Epithelial cell of prostate (primary cell): Measurements from ENCODE around the gene POLR1G.

Experiments used
- DNase-seq: peaks from one replicate; pipeline ENCODE4 v3.0.0-alpha.2; 2011; ENCODE audit warnings: low read depth, low spot score
- H3K27ac ChIP-seq: fragments of 450-650 bp; 2 replicates; pipeline ENCODE4 v1.5.1; 2017; ENCODE audit warnings: mild to moderate bottlenecking

Gene POLR1G, protein sequence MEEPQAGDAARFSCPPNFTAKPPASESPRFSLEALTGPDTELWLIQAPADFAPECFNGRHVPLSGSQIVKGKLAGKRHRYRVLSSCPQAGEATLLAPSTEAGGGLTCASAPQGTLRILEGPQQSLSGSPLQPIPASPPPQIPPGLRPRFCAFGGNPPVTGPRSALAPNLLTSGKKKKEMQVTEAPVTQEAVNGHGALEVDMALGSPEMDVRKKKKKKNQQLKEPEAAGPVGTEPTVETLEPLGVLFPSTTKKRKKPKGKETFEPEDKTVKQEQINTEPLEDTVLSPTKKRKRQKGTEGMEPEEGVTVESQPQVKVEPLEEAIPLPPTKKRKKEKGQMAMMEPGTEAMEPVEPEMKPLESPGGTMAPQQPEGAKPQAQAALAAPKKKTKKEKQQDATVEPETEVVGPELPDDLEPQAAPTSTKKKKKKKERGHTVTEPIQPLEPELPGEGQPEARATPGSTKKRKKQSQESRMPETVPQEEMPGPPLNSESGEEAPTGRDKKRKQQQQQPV

DNA sequence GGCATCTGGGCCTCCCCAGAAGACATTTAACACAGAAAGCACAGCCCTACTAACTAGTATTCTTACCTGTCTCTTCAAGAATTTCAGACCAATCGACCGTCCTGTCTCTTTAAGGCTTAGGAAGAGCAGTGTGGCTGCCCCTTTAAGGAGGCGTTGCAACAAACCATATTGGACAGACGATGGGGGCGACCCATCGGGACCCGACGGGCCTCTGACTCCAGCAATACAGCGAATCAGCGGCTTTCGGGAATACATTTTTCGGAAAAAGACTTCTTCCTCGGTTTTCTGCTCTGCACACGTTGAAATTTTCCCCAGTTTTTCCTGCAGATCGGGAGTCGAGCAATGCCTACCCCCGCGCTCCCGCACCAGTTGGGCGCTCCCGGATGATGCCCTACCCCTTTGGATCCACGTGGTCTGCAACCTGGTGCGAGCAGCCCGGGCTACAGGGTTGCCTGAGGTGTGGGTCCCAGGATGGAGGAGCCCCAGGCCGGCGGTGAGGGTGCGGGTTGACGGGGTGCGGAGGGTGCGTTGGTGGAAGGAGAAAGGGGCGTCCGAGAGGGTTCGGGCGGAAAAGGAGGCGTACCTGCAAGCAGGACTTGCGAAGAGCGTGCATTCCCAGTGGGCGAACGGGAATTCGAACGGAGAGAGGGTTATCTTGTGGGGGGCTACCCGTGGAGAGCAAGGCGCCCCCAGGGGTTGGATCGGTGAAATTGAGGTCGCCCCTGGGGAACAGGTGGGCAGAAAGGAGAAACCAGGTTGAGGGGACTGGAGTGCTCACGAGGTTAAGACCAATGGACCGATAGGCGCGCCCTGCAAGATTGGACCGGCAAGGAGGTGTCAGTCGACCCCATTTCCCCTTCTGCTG, at the start of gene POLR1G:
TSS of gene POLR1G (plus strand) at position 419 of the 865 bp plus-strand sequence. CDS start at position 472, 53 bp downstream.
- H3K27ac ChIP-seq = peak within 1 kb of the TSS; percentile 100
- peak; percentile 70 for DNase-seq

DNA sequence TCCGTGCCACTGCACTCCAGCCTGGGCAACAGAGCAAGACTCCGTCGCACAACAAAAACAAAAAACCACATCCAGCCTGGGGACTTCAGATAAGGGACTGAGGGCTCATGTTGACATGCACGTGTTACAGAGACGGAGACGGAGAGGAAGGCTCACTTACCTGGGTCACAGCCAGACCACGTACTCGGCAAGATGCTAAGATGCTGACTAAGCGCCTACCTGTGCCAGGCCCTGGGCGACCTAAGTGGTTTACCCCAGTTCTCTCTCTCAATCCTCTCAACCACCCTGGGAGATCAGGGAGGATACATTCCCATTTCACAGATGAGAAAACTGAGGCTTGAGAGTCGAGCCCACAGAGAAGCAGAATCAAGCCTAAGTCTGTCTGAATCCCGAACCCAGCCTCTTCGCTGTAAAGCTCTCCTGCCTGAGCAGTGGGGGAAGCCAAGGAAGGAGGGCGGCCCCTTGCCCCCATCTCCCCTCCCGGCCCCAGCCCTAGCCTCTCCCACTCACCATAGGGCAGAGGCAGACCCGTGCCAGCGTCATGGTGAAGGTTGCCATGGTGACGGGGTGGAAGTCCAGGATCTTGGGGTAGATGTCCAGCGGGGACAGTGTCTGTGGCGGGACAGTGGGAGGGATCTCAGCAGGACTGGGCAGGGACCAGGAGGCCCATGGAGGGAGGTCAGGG, 49.5 kb upstream of the POLR1G start:
- no peak for DNase-seq

DNA sequence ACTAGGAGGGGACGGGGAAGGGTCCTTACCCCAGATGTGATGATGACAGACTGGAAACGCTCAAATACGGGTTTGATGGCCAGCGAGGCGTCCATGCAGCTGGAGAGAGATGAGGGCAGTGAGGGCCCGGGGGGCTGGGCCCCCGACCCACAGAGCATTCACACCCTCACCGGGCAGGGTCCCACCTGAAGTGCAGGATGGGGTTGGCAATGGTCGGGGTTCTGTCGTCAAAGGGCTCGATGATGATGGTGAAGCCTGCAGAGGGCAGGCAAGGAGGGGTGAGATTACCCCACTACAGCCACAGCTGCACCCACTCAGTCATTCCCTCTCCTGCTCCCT, 49.0 kb upstream of the POLR1G start:
- DNase-seq = no peak

More for the DNA sequence above, 49.5 kb upstream of the POLR1G start:
- no peak overlapping the region for H3K27ac ChIP-seq

DNA sequence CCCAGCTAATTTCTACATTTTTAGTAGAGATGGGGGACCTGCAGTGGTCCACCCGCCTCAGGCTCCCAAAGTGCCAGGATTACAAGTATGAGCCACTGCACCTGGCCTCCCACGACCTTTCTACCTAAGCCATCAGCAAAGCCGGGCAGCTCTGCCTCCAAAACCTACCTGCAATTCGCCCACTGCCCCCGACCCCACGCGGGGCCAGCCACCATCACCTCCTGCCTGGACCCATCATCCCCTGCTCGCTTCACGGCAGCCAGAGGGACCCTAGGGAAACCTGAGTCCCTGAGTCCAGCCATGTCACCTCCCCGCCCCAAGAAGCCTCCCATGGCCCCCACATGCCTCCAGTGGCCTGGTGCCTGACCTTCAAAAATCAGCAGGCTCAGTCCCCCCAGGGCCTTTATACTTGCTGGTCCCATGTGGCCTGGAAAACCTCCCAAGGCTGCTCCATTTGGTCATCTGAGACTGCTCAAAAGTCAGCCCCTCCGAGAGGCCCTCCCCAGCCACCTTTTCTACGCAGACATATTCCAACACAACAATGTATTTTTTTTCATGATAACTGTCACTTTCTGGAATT, 48.1 kb upstream of the POLR1G start:
- no peak for DNase-seq
- no peak overlapping the region for H3K27ac ChIP-seq

More for the DNA sequence above, 49.0 kb upstream of the POLR1G start:
- H3K27ac ChIP-seq = no peak overlapping the region

DNA sequence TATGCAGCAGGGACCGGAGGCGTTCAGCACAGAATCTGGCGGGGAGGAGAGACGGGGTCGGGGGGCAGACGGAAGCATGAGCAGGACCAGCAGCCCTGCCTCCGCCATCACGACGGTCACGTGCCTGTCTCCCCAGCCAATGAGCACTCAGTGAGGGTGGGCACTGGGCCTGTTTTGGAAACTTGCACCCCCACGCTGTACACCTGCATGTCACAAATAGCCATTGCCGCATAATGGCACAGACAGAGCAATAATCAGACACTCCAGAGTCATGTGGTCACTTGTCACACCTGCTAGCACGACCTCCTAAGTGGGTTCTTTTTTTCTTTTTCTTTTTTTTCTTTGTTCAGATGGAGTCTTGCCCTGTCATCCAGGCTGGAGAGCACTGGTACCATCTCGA, 44.8 kb upstream of the POLR1G start:
- H3K27ac ChIP-seq = no peak overlapping the region
- DNase-seq = no peak

DNA sequence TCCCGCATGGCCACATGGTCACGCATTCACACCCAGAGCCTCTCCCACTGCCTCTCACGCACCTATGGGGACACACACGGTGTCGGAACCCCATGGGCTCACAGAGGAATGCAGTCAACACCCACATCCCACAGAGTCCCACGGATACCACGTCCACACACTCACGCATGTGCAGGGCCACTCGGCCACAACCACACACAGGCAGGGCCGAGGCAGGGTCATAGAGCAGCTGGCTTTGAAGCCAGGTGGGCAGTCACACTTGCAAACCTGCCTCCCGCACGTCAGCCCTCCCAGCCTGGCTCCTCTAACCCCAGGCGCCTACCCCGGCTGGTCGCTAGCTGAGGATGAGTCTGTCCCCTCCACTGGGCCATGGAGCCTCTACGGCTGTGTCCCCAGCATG, 44.2 kb upstream of the POLR1G start:
- H3K27ac ChIP-seq = no peak overlapping the region
- no peak for DNase-seq

DNA sequence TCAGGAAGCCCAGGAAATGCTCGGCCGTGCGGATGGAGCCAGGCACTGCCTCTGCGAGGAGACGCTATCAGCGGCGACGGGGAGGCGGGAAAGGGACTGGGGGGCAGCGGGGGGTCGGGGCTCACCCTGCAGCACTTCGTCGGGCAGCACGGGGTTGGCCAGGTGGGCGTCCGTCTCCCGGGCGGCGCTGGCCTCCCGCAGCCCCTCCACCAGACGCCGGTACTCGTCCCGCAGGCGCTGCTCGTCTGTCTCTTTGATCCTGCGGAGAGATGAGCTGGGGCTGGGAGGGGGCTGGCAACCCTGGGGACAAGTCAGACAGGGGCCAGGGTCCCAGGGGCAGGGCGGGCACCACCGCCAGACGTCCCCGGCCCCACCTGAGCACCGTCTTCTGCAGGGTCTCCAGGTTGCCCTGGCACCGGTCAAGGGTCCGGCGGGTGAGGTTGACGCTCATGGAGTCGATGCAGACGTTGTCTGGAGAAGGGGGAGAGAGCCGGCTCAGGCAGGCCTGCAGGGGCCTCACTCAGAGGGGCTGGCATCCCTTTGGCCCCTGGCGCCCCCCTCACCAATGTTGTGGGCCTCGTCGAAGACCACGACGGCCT, 42.5 kb upstream of the POLR1G start:
- no peak for DNase-seq

DNA sequence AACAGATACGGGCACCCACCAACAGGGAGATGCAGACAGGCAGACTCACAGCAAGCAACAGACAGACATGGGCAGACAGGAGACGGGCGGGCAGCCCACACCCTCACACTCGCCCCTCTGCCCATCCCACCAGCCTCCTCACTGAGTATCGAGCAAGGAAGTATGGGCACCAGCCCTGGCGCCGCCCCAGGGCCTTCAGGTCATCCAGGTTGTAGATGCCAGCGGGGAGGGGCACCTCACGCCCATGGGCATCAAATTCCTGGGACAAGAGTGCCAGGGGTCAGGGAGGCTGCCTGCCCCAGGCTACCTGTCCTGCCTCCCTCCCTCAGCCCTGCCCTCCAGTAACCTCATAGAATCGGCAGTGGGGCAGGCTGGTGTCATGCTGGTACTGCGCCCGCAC, 41.7 kb upstream of the POLR1G start:
- H3K27ac ChIP-seq = no peak overlapping the region
- no peak for DNase-seq

More for the DNA sequence above, 42.5 kb upstream of the POLR1G start:
- H3K27ac ChIP-seq = no peak overlapping the region

DNA sequence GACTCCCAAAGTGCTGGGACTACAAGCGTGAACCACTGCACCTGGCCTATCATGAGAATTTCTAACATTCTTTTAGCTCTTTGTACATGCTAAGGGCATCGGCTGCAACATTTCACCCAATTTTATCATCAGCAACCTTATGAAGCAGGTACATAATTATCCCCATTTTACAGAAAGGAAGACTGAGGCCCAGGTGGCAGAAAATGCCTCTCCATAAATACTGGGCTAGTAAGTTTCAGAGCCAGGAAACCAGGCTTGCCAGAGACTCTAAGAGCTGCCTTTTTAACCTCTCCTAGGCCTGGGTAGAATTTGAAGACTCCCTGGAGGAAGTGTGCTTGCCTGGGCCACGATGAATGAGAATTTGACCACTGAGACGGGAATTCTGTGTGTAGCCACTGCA, 38.3 kb upstream of the POLR1G start:
- H3K27ac ChIP-seq = no peak overlapping the region
- DNase-seq = no peak

DNA sequence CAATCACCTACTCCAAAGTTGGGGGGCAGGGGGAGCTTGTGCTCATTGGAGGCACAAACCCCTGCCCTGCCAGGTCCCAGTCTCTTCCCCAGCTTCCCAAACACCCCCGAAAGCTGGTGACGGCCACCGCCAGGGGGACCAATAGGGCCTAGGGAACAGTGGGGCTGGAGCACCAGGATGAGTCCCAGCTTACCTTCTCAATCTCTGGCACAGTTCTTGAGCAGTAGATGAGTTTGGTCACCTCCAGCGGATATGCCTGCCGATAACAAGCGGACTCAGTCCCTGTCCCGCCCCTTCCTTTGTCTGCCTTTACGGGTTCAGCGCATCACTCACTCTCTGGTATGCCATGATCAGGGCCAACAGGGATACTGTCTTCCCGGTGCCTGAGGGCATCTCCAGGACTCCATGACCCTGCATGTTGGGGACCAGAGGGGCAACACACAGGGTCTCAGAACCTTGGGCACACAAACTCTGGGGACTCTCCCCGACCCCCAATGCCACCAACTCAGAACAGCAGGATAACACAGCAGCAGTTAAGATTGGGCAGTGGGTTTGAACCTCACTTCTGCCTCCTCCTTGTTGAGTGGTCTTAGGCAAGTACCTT, 37.6 kb upstream of the POLR1G start:
- no peak overlapping the region for H3K27ac ChIP-seq
- no peak for DNase-seq

DNA sequence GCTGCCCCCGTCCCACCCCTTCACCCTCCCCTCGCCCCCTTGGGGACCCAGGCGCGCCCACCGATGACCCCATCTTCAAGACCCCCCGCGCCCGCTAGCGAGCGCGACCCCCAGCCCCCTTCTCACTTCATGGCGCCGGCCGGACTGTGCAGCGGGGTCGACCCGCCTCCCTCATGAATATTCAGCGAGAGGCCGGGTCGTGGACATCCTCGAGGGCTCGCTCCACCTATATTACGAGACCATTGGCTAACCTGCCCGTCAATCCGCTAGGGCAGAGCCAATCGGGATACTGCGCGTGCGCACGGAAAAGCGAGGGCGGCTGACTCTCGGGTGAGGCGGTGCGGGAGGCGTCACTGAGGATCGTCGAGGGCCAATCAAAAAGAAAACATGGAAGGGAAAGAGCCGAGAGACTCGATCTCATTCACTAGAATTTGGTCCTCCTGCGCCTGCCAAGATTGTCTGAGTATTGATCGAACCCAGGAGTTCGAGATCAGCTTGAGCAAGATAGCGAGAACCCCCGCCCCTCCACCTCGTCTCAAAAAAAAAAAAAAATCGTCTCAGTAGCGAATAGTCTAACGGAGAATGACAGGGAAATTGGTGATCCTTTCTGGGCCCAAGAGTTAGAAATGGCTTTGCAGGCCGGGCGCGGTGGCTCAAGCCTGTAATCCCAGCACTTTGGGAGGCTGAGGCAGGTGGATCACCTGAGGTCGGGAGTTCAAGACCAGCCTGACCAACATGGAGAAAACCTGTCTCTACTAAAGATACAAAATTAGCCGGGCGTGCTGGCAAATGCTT, 35.8 kb upstream of the POLR1G start, which contains the start of gene ERCC2:
TSS of gene ERCC2 (minus strand) at position 164 of the 795 bp plus-strand sequence. CDS start at position 131, 33 bp downstream.
- DNase-seq = peak; percentile 88
- H3K27ac ChIP-seq = peak within 1 kb of the TSS; percentile 72

DNA sequence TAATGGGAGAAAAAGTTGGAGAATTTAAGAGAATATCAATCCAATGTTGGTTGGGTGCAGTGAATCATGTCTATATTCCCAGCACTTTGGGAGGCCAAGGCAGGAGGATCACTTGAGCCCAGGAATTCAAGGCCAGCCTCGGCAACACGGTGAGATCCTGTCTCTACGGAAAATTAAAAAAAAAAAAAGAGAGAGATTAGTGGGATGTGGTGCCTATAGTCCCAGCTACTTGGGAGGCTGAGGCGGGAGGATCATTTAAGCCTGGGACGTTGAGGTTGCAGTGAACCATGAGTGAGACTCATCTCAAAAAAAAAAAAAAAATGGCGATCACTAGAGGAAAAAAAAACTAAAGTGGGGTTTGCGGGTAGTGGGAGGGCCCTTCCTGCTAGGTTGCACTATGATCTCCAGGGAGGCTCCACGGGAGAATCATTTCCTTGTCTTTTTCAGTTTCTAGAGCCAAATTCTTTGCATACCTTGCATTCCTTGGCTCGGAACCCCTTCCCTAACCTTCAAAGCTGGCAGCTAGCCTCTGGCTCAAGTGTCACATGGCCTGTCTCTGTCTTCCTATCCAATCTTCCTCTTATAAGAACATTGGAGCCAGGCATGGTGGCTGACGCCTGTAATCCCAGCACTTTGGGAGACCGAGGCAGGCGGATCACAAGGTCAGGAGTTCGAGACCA, 30.3 kb upstream of the POLR1G start:
- peak; percentile 12 for DNase-seq
- peak overlapping the region; percentile 90 for H3K27ac ChIP-seq

DNA sequence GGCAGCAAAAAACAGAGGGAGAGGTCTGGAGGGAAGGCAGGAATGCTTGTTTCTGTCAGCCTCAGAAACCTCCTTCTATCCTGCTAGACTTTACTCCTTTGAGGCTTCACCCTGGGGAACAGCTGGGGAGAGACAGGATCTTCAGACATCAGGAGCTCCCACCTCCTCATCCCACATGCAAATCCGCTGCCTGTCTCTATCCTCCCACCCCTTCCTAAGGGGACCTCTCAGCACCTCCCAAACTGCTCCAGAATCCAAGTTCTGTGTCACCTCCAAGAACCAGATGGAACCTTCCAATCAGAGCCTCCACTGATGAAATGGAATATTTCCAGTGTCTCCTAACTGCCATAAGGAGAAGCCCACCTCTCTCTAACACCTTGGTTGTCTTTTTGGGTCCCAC, 26.3 kb upstream of the POLR1G start:
- H3K27ac ChIP-seq = peak overlapping the region; percentile 90

DNA sequence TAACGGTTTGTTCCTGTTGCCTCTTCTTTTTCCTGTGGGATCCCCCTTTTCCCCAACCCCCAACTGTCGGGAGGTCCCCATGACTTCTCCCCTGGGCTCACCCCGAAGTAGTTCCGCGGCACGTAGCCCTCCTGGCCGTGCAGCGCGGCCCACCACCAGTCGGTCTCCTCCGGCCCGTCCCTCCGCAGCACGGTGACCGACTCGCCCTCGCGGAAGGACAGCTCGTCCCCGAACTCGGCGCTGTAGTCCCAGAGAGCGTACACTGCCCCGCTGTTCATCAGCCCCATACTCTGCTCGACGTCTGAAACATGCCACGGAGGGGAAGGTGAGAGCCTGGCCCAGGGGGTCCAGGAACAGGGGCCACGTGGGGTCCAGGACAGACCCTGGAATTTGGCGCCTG, 24.0 kb upstream of the POLR1G start:
- H3K27ac ChIP-seq = no peak overlapping the region
- DNase-seq = no peak

More for the DNA sequence above, 26.3 kb upstream of the POLR1G start:
- no peak for DNase-seq

DNA sequence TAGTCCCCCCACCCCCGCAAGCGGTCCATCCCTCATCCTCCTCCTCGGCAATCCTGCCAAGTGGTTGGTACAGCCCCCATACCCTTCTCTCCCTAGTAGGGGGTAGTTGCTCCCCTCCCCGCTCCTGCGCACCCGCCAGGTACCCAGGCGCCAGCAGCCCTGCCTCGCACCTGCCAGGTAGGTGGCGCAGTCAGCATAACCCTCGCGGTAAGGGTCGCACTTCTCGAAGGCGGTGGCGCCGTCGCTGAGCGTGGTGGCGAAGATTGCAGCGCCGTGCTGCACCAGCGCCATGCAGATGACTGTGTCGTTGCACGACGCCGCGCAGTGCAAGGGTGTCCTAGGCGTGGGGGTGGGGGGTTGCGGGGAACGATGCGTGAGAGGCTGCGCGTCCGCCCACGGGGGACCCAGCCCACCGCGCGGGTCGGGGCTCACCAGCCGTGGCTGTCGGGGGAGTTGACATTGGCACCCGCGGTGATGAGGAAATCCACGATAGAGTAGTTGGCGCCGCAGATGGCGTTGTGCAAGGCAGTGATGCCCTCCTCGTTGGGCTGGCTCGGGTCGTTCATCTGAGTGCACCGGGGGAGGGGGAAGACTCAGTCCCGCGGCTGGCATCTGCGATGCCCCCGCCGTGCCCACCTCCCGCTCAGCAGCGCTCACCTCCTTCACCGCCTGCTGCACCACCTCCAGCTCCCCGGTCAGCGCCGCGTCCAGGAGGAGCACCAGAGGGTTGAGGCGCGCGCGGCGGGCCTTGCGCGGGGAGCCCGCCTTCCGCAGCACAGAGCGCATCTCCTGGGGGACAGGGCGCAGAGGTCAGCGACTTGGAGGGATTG, 20.8 kb upstream of the POLR1G start:
- H3K27ac ChIP-seq = no peak overlapping the region
- no peak for DNase-seq

DNA sequence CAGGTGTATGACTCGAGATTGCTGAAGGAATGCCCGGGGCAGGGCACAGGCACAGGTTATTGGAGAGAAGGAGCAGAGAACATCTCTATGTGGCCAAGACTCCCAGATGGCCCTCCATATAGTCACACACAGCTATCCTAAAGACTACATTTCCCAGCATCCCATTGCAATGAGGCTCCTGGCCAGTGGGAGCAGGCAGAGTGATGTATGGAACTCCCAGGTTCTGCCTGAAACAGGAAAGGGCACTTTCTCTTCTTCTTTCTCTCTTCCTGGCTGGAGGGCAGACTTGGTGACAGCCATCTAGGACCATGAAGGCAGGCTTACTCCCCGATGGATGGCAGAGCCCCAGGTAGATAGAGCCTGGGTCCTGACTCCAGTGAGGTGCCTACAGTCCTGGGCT, 15.1 kb upstream of the POLR1G start:
- no peak for DNase-seq
- no peak overlapping the region for H3K27ac ChIP-seq
